Loucy (cell line): Measurements from ENCODE around the gene PAPPA2.

Source experiments
- H2AFZ ChIP-seq: fragments of 200-600 bp; sonication (generic); 2 replicates; pipeline ENCODE4 v1.6.0; 2016; ENCODE audit warnings: antibody characterized with exemption, mild to moderate bottlenecking, low read length, moderate library complexity
- H3F3A ChIP-seq: fragments of 200-600 bp; 2 replicates; pipeline ENCODE4 v1.6.0; 2016; ENCODE audit warnings: antibody characterized with exemption, low read depth, mild to moderate bottlenecking
- H3K27me3 ChIP-seq: fragments of 200-600 bp; sonication (generic); 2 replicates; pipeline ENCODE4 v1.6.1; 2014; ENCODE audit warnings: low read length, mild to moderate bottlenecking; ENCODE audit not compliant: insufficient read depth, poor library complexity, severe bottlenecking
- H3K36me3 ChIP-seq: fragments of 200-600 bp; sonication (generic); 2 replicates; pipeline ENCODE4 v1.6.1; 2016; ENCODE audit warnings: low read length; ENCODE audit not compliant: insufficient read depth
- H3K4me1 ChIP-seq: fragments of 200-600 bp; sonication (generic); 2 replicates; pipeline ENCODE4 v1.5.1; 2014; ENCODE audit warnings: low read length, mild to moderate bottlenecking; ENCODE audit not compliant: insufficient read depth, poor library complexity, severe bottlenecking
- H3K4me2 ChIP-seq: fragments of 200-600 bp; sonication (generic); 2 replicates; pipeline ENCODE4 v1.6.0; 2014; ENCODE audit warnings: antibody characterized with exemption, low read length, low read depth, mild to moderate bottlenecking; ENCODE audit not compliant: poor library complexity, severe bottlenecking
- H3K4me3 ChIP-seq: fragments of 200-600 bp; sonication (generic); 2 replicates; pipeline ENCODE4 v1.5.1; 2014; ENCODE audit warnings: low read length, mild to moderate bottlenecking, mixed read lengths; ENCODE audit not compliant: poor library complexity, severe bottlenecking
- H3K79me2 ChIP-seq: fragments of 200-600 bp; sonication (generic); 2 replicates; pipeline ENCODE4 v1.6.1; 2014; ENCODE audit warnings: low read length; ENCODE audit not compliant: insufficient read depth
- H3K9ac ChIP-seq: fragments of 200-600 bp; sonication (generic); 2 replicates; pipeline ENCODE4 v1.6.0; 2014; ENCODE audit warnings: mild to moderate bottlenecking, low read depth, low read length, moderate library complexity; ENCODE audit not compliant: poor library complexity, severe bottlenecking
- H3K9me2 ChIP-seq: fragments of 200-600 bp; sonication (generic); replicated peaks from 2 replicates; pipeline ENCODE4 v1.6.1; 2016; ENCODE audit warnings: low read depth, low read length, mixed read lengths
- H3K9me3 ChIP-seq: fragments of 200-600 bp; sonication (generic); 2 replicates; pipeline ENCODE4 v1.6.1; 2014; ENCODE audit warnings: mild to moderate bottlenecking, antibody characterized with exemption, low read length, low read depth; ENCODE audit not compliant: insufficient read depth
- H4K20me1 ChIP-seq: fragments of 200-600 bp; sonication (generic); 2 replicates; pipeline ENCODE4 v1.6.0; 2014; ENCODE audit warnings: antibody characterized with exemption, low read length, mild to moderate bottlenecking; ENCODE audit not compliant: insufficient read depth, poor library complexity, severe bottlenecking
- EZH2phosphoT487 ChIP-seq: fragments of 200-600 bp; IDR thresholded peaks from 2 replicates; pipeline ENCODE4 v1.6.1; 2018; ENCODE audit warnings: antibody characterized with exemption, mild to moderate bottlenecking, moderate library complexity, borderline replicate concordance
- TF ChIP-seq, protein P1 (sequence below): fragments of 200-600 bp; sonication (generic); conservative IDR thresholded peaks from 2 replicates; pipeline ENCODE4 v1.5.1; 2014; ENCODE audit warnings: mild to moderate bottlenecking, antibody characterized with exemption, low read length

PAPPA2 gene

DNA sequence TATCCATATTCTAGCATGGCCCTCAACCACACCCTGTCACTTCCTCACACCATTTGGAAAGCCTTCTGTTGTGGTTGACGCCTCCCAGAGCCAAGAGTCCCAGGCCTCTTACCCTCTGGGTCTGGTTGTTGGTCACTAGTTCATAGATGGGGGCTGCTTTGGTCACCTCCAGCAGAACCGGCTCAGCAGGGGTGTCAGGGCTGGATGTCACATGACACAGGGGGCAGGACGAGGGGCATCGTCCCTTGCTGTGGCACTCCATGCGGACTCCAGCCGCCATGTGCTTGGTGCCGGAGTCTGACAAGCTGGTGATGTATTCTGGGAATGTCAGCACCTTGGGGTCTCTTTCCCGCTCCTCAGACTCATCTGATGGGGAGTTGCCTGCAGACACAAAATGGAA lies 431.5 kb downstream of the PAPPA2 start:
- Histone ChIP-seq H3K79me2 (no peaks in the 10 kb centered on the region), H3K4me2 (no peak overlapping the region), H3K27me3 (no peaks in the 10 kb centered on the region), H3K9me2 (no peaks in the 10 kb centered on the region), H3K9me3 (no peaks in the 10 kb centered on the region), H2AFZ (no peak overlapping the region), H3K36me3 (no peaks in the 10 kb centered on the region), H3K4me1 (no peaks in the 10 kb centered on the region), H3K9ac (no peak overlapping the region), H4K20me1 (no peaks in the 10 kb centered on the region), H3F3A (no peaks in the 10 kb centered on the region), H3K4me3 (no peak overlapping the region)
- TF ChIP-seq, protein P1, sequence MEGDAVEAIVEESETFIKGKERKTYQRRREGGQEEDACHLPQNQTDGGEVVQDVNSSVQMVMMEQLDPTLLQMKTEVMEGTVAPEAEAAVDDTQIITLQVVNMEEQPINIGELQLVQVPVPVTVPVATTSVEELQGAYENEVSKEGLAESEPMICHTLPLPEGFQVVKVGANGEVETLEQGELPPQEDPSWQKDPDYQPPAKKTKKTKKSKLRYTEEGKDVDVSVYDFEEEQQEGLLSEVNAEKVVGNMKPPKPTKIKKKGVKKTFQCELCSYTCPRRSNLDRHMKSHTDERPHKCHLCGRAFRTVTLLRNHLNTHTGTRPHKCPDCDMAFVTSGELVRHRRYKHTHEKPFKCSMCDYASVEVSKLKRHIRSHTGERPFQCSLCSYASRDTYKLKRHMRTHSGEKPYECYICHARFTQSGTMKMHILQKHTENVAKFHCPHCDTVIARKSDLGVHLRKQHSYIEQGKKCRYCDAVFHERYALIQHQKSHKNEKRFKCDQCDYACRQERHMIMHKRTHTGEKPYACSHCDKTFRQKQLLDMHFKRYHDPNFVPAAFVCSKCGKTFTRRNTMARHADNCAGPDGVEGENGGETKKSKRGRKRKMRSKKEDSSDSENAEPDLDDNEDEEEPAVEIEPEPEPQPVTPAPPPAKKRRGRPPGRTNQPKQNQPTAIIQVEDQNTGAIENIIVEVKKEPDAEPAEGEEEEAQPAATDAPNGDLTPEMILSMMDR, result no peak
- no peak for TF ChIP-seq EZH2phosphoT487
